GM18907 (cell line): ENCODE results near the gene TM9SF2.
"Not testable (repeated sequence)": the region's sequence is repeated elsewhere in the genome, so short reads cannot be mapped to it uniquely, and the experiment has no call there.

Source experiments
- ATAC-seq: cut with Tn5 transposase; IDR thresholded peaks from one replicate; pipeline ENCODE4 v1.9.1; 2021; ENCODE audit warnings: mild to moderate bottlenecking, moderate library complexity; ENCODE audit not compliant: unreplicated experiment

TM9SF2 gene

DNA sequence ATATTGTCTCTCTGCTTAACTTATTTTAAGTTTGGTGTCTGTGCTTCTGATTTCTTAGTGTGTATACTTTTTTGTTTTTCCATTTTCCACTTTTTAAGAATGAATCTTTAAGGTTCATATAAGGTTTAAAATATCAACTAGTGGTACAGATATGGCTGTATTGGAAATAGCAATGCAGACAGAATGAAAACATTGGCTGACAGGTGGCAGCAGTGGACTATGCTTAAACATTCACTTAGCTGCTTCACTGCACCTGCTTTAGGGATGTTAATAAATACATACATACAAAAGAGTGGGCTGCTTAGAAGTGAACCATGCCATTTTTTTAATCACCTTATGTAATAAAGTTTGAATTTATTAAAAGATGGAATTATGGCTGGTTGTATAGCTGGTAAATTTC lies 27.3 kb downstream of the TM9SF2 start:
- peak; percentile 85 for ATAC-seq

DNA sequence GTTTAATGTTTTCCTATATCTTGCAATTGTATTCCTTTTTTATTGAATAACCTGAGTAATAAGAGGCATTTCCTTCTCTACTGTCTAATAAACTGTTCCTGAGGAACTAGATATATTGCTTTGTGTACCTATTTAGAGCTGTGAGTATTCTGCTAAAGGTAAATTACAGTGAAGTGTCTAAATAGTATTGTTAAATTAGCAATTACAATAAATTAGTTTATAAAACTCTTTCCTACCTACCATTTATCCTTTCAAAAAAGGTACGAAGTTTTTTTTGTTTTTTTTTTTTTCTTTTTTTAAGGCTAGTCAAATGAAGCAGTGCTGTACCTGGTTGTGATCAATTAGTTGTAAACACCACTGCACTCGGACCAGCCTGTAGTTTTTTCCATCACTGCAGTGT lies 34.8 kb downstream of the TM9SF2 start:
- ATAC-seq: no peak

DNA sequence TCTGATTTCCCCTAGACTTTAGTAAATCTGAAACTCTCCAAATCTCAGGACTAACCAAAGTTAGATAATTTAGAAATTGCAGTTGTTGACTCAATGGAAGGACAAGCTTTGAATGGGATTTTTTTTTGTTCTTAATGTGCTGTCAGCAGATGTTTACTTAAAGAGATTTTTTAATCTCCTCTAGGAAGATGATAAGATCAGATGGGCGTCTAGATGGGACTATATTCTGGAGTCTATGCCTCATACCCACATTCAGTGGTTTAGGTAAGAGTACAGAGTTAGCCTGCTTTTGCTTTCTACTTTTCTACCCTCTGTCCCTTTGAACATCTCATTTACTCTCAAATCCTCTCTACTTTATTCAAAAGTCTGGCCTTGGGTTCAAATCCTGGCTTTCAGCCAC lies 39.3 kb downstream of the TM9SF2 start:
- no peak for ATAC-seq

DNA sequence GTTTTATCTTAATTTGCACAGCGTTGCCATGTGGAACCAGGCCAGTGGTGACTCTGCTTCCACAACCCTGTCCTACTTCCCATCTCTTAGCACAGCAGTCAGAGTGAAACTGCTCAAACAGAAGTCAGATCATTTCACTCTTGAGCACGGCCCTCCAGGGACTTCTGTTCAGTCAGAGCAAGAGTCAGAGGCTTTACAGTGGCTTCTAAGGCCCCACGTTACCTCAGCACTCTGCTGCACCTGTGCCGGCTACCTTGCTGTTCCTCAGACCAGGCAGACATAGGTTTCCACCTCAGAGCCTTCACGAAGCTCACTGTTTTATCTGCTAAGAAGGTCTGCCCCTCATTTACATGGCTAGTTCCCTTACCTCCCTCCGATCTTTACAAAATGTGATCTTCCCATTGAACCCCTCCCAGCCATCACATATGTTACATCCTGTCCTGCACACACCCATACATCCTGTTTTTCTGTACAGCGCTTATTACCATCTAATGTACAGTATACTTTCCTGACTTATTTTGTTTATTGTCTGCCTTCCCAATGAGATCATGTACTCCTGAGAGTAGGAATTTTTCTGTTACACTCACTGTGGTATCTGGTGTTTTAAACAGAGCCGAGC lies 41.6 kb downstream of the TM9SF2 start:
- ATAC-seq: peak; percentile 99

DNA sequence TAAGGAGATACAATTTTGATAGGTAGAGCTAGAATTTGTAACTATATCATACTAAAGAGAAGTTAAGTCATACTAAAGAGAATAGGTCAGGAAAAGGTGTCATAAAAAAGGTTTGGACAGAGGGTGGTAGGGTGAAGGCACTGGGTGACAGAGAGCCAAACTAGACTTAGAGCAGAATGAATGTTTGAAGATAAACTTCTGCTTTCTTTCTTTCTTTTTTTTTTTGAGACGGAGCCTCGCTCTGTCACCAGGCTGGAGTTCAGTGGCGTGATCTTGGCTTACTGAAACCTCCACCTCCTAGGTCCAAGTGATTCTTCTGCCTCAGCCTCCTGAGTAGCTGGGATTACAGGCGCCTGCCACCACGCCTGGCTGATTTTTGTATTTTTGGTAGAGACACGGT lies 44.1 kb downstream of the TM9SF2 start:
- ATAC-seq: no peak

DNA sequence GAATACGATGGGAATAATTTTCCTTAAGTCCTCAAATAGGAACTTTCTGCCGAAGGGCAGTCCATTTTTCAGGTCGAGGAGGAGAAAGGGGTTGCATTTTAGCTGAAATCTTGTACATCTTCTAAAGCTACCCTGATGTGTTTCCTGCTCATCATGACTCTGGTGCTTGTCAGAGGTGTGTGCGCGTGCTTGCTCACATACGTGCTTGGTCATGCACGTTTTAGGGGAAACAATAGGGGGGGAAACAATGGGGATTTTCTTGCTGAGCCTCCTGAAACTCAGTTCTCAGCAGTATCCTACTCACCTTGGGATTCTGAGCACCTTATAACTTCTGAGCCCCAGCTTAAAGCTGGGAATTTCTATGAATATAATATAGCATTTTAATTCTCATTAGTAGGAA lies 44.7 kb downstream of the TM9SF2 start:
- ATAC-seq: no peak

DNA sequence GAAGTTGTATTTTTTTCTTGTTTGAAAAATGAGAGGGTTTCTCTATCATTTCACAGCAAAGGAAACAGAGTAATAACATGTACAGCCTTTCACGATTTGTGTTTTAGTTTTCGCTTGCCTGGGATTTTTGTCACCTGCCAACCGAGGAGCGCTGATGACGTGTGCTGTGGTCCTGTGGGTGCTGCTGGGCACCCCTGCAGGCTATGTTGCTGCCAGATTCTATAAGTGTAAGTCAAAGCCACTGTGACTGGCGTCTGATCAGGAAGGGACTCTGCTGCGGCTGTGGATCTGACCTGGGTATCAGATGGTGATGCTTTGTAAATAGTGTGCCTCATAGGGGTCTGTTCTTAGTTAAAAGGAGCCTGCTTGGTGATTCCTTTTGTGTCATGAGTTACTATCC lies 45.6 kb downstream of the TM9SF2 start:
- ATAC-seq: no peak

DNA sequence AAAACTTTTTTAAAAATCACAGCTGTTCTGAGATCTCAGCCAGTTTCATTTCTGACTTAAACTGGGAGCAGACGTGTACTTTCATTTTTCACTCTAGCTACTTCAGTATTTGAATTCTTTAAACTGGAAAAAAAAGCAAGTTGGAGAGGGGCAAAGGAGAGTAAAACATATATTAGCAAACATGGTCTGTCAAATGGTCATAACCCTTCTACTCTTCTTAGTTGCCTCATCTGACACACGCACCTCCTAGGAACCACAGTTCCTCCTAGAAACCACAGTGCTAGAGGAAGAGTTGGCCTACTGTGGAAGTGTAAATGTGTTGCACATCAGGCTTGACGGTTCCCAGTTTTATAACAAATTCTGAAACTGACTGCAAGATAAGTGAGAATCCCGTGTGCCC lies 47.2 kb downstream of the TM9SF2 start:
- peak; percentile 70 for ATAC-seq

DNA sequence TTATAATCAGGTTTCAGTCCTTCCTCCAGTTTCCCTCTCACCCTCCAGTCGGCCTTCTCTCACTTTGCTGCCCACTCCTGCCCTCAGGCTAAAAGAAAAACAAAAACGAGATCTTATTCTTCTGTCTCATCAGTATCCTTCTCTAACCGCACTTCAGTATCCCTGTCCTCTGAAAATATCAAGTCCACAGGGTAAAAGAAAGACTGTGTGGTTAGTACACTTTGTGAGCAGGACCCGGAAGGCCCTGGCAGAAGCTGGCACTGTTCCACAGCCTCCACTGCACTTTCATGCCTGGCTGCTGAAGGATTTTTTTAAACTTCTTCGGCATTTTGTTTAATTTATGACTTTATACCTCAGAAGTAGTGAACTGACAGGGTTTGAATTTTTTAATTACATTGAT lies 51.8 kb downstream of the TM9SF2 start:
- ATAC-seq: no peak

DNA sequence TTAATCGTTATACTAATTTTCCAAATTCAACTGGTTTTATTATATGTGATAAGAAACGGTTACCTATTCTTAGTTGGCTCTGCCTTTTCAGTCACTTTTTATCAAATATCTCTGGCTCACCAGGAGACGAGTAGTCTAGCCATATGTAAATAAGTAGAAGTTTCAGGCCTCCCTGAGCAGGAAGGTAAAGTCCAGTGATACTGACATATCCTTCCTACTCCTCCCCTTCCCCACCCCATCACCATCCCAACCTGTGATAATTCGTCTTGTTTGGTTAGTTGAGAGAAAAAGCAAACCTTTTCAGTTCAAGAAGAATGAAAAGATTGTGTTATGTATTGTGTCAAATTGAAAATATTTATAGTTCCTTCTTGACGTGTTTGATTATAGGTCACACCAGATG lies 53.9 kb downstream of the TM9SF2 start:
- no peak for ATAC-seq

DNA sequence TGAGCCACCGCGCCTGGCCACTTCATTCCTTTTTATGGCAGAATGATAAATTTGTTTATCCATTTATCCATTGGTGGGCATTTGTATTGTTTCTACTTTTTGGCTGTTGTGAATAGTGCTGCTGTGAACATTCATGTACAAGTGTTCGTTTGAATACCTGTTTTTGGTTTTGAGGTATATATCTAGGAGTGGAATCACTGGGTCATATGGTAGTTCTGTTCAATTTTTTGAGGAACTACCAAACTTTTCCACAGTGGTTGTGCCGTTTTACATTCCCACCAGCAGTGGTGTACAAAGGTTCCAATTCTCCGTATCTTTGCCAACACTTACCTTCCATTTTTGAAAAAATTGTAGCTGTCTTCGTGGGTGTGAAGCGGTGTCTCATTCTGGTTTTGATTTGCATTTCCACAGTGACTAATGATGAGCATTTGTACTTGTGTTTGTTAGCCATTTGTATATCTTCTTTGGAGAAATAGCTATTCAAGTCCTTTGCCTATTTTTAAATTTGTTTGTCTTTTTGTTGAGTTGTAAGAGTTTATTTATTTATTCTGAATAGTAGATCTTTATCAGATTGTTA lies 55.7 kb downstream of the TM9SF2 start:
- no peak for ATAC-seq

DNA sequence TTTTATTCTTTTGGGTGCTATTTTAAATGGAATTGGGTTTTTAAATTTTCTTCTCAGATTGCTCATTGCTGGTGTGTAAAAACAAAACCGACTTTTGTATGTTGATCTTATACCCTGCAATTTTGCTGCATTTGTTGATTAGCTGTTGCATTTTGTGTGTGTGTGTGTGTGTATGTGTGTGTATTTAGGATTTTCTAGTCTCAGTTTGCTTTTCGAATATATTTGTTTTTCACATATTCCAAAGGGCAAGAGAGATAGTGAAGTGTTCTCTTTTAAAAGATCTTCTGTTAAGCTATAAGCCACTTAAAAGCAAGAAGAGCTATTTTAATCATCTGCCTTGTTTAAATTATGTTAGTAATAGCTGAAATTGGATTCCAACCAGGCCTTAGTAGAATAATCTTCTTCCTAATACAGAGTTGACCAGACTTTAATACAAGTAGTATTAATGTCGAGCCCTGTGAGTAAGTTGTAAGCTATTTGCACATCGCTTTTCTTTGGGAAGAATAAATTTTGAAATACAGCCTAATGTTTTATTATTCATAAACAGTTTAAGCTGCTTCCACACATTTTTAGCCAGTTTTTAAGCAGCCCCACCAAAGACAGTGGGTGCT lies 57.4 kb downstream of the TM9SF2 start:
- ATAC-seq: no peak

DNA sequence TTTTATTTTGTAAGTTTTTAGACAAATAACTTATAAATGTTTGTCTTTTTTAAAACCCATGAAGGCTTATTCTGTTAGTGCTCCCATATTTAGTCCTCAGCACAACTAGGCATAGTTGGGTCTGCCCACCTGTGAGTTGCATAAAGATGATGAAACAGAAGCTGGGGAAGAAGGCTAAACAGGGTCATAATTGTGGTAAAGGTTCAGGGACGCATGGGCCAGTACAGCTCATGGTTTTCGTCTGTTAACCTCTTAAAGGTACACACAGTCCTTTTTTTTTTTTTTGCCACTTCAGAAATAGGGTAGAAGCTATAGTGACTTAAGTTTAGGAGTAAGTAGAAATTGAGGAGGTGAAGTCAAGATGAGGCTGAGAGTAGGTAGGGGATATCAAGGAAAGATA lies 58.3 kb downstream of the TM9SF2 start:
- no peak for ATAC-seq

DNA sequence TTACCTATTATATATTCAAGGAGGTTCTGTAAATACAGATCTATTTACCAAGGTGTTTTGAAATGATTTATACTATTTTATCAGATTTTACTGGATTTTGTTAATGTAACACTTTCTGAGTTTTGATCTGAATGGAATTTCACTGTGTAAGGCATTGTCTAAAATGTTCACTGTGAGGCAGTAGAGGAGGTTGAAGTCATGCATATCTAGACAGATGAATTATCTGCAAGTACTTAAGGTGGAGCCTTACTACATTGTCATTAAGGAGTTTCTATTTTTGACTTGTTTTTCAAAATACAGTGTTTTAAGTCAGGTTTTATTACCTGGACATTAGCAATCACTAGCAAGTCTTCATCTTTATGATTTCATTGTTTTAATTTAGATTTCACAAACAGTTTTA lies 62.1 kb downstream of the TM9SF2 start:
- no peak for ATAC-seq

DNA sequence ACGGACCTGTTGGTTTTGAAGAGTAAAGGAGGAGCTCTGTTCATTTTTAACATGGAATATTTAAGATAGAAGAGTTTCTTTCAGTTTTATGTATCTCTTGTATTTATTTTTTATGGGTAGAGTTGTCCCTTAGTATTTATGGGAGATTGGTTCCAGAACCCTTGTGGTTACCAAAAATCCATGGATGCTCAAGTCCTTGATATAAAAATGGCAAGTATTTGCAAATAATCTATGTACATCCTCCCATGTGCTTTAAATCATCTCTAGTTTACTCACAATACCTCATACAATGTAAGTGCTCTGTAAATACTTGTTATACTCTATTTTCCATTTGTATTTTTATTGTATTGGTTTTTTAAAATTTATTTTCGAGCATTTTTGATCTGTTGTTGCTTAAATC lies 63.1 kb downstream of the TM9SF2 start:
- no peak for ATAC-seq

DNA sequence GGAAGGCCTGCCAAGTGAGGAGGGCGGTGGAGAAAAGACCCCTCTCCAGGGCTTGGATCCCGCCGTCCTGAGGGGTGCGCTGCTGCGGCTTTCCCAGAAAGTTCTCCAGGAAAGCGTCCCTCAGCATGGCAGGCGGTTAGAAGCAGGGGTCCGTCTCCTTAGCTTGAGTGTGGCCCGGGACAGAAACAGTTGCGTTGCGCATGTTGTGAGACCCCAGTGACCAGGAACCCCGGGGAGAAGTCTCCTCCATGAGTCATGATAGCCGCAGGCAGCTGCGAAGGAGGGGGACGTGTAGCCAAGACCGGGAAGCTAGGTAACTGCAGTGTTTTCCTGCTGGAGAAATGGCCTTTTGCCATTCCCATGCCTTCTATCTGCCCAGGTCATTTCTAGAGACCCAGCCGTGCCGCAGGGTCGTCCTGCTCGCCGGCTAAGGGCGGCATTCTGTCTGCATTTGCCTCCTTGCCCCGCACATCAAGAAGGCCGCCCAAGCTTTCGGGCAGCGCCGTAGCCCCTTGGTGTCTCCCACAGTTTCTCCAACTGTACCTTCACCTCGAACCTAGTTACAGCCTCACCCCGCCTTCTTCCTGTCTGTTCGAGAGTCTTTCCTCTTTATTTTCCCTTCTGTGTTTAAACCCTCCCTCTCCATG lies 64.3 kb downstream of the TM9SF2 start:
- ATAC-seq: no peak

DNA sequence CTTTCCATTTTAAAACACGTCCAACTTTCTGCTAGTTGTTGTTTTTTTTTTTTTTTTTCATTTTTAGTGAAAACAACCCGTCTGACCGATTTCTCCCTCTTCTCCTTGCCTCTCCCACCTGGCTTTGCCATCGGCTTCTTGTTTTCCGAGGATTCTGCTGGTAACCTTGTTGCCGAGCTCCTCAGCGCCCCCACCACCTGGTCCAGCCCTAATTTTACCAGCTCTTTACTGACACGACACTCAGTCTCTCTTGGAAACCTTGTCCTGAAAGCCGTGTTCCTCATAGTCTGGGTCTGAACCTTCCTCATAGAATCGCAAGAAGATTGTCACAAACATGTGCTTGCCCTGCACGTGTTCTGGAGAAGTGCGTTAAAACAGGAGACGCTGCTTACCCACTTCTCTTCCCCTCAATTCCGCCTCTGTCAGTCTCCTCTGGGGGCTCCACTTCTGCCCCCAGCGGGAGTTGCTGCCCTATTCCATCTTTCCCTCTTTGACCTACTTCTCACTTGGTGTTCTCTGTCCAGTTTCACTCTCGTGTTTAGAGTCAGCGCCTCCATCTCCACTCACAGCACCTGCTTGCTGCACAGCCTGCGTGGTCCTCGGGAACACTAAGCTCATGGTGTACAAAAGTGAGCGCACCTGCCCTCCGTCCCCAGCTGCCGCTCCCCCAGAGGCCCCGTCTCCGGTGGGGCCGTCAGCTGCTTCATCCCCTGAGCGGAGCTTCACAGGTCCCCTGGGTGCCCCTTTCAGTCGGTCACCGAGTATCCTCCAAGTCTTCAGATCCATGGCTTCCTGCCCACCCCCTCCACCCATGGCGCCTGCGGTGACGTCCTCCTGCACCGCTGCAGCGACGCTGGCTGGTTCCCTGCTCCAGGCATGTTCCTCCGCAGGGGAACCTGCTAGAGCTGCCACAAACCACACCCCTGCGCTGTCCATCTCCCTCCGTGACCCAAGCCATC lies 65.1 kb downstream of the TM9SF2 start:
- ATAC-seq: no peak

DNA sequence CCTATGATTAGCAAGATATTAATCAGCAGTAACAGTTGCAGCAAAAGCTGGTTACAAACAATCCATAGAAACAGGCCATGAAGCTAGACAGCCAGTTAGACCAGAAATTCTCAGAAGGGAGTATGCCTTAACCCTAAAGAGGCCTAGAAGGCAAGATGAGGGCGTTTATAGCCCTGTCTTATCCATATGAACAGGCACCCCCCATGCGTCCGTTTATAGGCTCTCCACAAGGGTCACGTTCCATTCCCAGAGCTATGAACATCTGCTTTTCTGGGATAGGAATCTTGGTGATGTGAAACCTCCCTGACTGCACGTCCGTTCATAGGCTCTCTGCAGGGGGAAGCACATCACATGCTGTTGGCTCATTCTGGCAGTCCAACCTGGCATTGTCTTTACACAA lies 67.6 kb downstream of the TM9SF2 start:
- not testable (repeated sequence) for ATAC-seq

DNA sequence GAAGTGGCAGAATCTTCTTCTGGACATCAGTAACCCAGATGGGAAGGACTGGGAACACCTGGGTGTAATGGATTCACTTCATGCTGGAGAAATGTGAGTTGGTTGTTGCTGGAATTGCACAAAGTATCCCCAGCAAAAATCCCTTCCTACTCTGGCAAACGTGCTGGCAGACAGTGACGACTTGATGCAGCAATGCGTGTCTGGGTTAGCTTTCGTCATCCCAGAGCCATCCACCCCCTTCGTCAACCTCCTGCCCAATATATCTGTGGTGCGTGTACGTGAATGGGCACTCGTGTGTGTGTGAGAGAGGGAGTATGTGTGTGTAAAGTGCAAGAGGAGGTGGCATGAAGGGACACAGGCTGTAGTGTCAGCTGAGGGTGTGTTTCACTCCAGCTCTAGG lies 70.9 kb downstream of the TM9SF2 start:
- no peak for ATAC-seq

DNA sequence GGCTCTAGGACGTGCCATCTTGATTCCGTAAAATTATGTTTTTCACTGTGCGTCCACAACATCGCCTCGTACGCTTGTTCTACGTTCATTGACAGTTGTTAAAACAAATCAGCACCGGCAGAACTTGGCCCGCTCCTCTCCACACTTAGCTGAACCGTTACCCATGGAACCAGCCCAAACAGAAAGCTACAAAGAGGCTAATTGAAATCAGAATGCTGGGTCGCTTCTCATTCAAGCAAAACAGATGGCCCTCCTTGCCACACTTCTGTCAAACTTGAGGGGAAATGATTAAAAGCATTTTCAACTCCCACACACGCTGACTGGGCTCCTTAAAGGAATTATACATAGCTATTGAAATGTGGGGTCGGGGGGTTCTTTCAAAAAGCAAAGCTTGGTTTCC lies 71.6 kb downstream of the TM9SF2 start:
- ATAC-seq: no peak
